Mucosa of descending colon (tissue), 3 donors: ENCODE data around the gene MOGAT1. TPM values are rescaled to one million over a fixed set of nuclear protein-coding genes. Genes with fewer than 3 reads are reported as not detected.

Experiments used
- ATAC-seq: fragments of 200-7000 bp; cut with Tn5 transposase; one replicate; pipeline ENCODE4 v1.9.1; 2020; ENCODE audit warnings: mild to moderate bottlenecking, moderate library complexity
- DNase-seq, 3 donors: peaks; one replicate each; pipeline ENCODE4 v3.0.0-alpha.2; 2020
- H3K36me3 ChIP-seq: fragments of 200-600 bp; one replicate; pipeline ENCODE4 v1.8.0; 2021; ENCODE audit warnings: low read depth, mild to moderate bottlenecking
- H3K4me1 ChIP-seq: fragments of 200-600 bp; one replicate; pipeline ENCODE4 v1.8.0; 2021; ENCODE audit warnings: low read depth, mild to moderate bottlenecking
- H3K4me3 ChIP-seq: fragments of 200-600 bp; one replicate; pipeline ENCODE4 v1.8.0; 2021; ENCODE audit warnings: mild to moderate bottlenecking
- H3K9me3 ChIP-seq: fragments of 200-600 bp; one replicate; pipeline ENCODE4 v1.8.0; 2021; ENCODE audit warnings: mild to moderate bottlenecking
- CTCF ChIP-seq: fragments of 200-600 bp; IDR thresholded peaks from one replicate; pipeline ENCODE4 v1.8.0; 2022; ENCODE audit warnings: antibody characterized with exemption, mild to moderate bottlenecking
- intact Hi-C, 2 donors: fragments of 100-400 bp; cut with DNase I in 1 of 2; cut with micrococcal nuclease in 1 of 2; formaldehyde crosslinking; loops; one replicate each; pipeline versions ENCODE4 v1.11.0 to v1.11.1; 2022; cut with DNase I, micrococcal nuclease
- total RNA-seq, 3 donors: library from RNA; stranded (reverse); fragmentation: NEBNext Ultra II Directional in 2 of 3; extraction: Animal tissue kit (Norgen Biotek cat#: 25700) in 2 of 3; gene quantifications; one replicate each; pipeline versions ENCODE4 v1.2.1 to v1.2.4, GENCODE V29; 2021 to 2023
- donor health status: DM: no; HTN: no; CAD: no; lungs with moderate emphysema.
- donor health status: DM: no; HTN: no; CAD: no.
- donor health status: DM: no; HTN: yes; CAD: no.

Gene MOGAT1
- total RNA-seq, 3 donors from 2014 or later: 0.38 TPM; not detected in 2

- ATAC-seq: no peak
- Histone ChIP-seq H3K36me3 (no peaks in the 10 kb centered on the region), H3K4me1 (peaks cover 8% of the 10 kb centered on the region), H3K4me3 (no peak overlapping the region), H3K9me3 (no peaks in the 10 kb centered on the region)
- no peak for TF ChIP-seq CTCF
- intact Hi-C loops: no loop called here
- DNase-seq: no peak
Measured at GRCh38 chr2:222732489-222733178, 61.2 kb downstream of the MOGAT1 start.

GRCh38 chr2:222733470-222733845, 62.0 kb downstream of the MOGAT1 start:
- peaks cover 8% of the 10 kb centered on the region for H3K4me1 ChIP-seq
- no peak for TF ChIP-seq CTCF
- no peak overlapping the region for H3K4me3 ChIP-seq
- no peaks in the 10 kb centered on the region for H3K36me3 ChIP-seq
- DNase-seq (no peak), ATAC-seq (no peak)
- no peaks in the 10 kb centered on the region for H3K9me3 ChIP-seq
- intact Hi-C loops: no loop called here

DNA sequence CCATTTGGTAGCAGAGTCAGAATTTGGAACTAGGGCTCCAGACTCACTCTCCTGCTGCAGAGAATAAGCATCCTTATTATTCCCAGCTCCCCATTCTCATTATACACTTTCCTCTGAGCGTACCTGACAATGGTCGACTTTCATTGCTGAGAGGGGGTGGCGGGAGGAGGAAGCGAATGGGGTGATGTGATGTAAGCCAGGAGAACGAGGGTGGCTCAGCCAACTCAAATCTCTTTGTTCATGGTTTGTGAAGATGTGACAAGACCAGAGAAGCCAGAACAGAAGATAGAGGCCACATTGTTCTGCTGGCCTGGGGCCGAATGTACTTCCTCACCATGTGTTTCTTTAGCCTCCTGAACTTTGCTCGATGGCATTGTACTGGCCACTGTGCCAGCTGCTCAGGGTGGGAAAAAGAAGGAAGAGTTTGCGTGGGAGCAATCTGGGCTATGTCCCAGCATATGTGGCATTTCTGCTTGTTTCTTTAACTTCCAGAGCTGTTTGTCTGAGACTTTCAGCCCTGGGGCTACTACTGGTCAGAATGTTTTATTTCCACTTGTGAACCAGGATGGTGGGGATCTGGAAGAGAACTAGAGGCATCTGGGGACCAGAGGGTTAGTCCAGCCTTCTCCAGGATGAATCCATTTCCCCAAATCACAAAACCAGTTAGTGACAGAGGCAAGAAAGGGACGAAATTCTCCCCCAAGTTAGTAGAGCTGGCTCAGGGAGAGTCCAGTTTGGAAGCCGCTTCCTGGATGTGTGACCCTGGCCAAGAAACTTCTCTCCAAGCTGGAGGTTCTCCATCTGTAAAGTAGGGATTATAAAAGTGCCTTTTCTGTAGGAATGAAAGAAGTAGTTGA, 62.6 kb downstream of the MOGAT1 start:
- no peak for TF ChIP-seq CTCF
- Histone ChIP-seq H3K4me1 (peaks cover 8% of the 10 kb centered on the region), H3K36me3 (no peaks in the 10 kb centered on the region), H3K9me3 (no peaks in the 10 kb centered on the region), H3K4me3 (no peak overlapping the region)
- ATAC-seq: peak; percentile 79
- DNase-seq: no peak
- intact Hi-C loops: no loop called here

- no peak for TF ChIP-seq CTCF
- no peaks in the 10 kb centered on the region for H3K36me3 ChIP-seq
- H3K4me1 ChIP-seq: peaks cover 8% of the 10 kb centered on the region
- no peak overlapping the region for H3K4me3 ChIP-seq
- no peaks in the 10 kb centered on the region for H3K9me3 ChIP-seq
- intact Hi-C loops: no loop called here
- ATAC-seq (no peak), DNase-seq (no peak)
Measured at GRCh38 chr2:222734703-222735014, 63.2 kb downstream of the MOGAT1 start.

GRCh38 chr2:222736301-222736700, 64.8 kb downstream of the MOGAT1 start:
- Histone ChIP-seq H3K9me3 (no peaks in the 10 kb centered on the region), H3K36me3 (no peaks in the 10 kb centered on the region), H3K4me1 (peaks cover 8% of the 10 kb centered on the region), H3K4me3 (no peak overlapping the region)
- DNase-seq (no peak), ATAC-seq (no peak)
- TF ChIP-seq CTCF: no peak
- intact Hi-C loops: no loop called here
